SIG-M5 treated with dmso at 0.1 percent for 504 hours (cell line): ENCODE data around the gene KLF11.

Experiments used
- DNase-seq: peaks from one replicate; lab custom pipeline; 2025; ENCODE audit not compliant: unreplicated experiment; lab: John Stamatoyannopoulos, UW

The KLF11 gene

GRCh38 chr2:10043256-10043905 is at the start of gene KLF11:
TSS of gene KLF11 (plus strand) at chr2:10043550. CDS start at chr2:10043717, 167 bp downstream.
- DNase-seq = peak; percentile 58

GRCh38 chr2:9994462-9994861 is 48.9 kb upstream of the KLF11 start:
- DNase-seq = no peak

DNA sequence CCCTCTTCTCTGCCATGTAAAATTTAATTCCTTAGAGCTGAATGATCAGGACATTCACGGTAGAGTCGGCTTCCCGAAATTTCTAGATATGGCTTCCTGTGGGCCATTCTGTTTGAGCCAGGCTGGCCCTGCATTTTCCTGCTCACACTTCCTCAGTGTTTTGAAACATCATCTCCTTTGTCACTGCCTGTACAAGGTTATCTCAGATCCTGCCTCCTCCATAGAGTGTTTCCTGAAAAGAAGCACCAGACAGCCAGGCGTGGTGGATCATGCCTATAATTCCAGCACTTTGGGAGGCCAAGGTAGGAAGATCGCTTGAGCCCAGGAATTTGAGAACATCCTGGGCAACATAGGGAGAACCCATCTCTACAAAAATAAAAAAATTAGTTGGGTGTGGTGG is 48.3 kb upstream of the KLF11 start:
- no peak for DNase-seq

GRCh38 chr2:9996321-9996720 is 47.0 kb upstream of the KLF11 start:
- DNase-seq = no peak

- no peak for DNase-seq
These were observed 45.4 kb upstream of the KLF11 start for GRCh38 chr2:9997936-9998335.

- no peak for DNase-seq
These were observed 44.3 kb upstream of the KLF11 start for GRCh38 chr2:9998916-9999654.

- no peak for DNase-seq
These were observed 43.7 kb upstream of the KLF11 start for GRCh38 chr2:9999693-10000092.

DNA sequence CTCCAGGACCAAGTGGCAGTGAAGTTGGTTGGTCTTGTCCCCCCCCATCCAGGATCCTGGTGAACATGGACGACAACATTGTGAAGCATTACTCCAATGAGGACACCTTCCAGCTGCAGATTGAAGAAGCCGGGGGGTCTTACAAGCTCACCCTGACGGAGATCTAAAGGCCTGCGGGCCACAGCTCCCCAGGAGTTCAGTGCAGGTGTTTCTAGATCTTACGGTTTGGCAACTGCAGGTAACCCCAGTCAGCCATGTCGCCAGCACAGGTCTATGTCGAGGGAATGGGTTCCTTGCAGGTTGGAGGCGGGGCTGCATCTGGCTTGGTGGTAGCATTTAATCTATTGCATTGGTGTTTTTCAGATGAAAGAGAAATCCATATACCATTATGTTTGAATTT is 42.8 kb upstream of the KLF11 start:
- no peak for DNase-seq

- no peak for DNase-seq
These were observed 41.8 kb upstream of the KLF11 start for GRCh38 chr2:10001586-10001985.

- no peak for DNase-seq
These were observed 41.2 kb upstream of the KLF11 start for GRCh38 chr2:10002109-10002508.

- DNase-seq = no peak
These were observed 40.7 kb upstream of the KLF11 start for GRCh38 chr2:10002681-10003080.

DNA sequence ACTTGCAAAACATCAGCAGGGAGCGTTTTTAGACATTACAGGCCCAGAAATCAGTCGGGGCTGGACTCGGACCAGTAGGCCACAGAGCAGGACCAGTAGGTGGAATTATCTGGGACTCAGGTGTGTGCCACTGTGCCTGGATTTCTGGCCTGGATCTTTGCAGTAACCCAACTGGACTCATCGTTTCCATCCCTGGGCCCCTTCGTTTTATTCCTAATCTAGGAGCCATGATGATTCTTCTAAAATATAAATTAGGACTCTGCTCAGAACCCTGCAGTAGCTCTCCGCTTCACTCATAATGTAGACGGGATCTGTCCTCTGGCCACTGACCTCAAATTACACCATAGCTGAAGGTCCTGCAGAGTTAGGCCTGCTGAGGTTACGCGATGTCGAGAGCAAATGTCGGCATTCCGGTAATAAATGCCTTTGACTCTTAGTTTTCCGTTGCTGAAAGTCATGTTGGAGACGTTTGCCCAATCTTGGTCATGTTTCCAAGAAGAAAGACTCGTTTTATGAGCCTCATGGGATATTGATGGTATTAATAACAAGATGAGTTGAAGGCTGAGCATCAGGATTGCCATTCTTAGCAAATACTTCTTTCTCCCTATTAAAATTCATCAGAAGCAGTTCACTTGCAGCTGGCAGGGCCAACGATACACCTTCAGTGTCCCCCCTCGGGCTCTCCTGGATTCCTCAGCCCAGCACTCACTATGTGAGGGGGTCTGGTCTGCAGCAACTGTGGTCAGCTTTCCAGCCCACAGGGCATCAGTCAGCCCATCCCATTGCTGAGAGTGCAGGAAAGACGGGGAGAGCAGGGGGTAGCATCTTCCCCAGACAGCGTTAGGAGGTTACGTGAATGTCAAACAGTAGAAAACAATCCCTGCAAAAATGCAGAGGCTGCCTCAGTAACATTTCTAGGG is 39.9 kb upstream of the KLF11 start:
- DNase-seq = no peak

- DNase-seq = no peak
These were observed 38.9 kb upstream of the KLF11 start for GRCh38 chr2:10004401-10004800.

GRCh38 chr2:10004836-10005235 is 38.5 kb upstream of the KLF11 start:
- no peak for DNase-seq

GRCh38 chr2:10005461-10006235 is 37.7 kb upstream of the KLF11 start:
- DNase-seq = no peak

DNA sequence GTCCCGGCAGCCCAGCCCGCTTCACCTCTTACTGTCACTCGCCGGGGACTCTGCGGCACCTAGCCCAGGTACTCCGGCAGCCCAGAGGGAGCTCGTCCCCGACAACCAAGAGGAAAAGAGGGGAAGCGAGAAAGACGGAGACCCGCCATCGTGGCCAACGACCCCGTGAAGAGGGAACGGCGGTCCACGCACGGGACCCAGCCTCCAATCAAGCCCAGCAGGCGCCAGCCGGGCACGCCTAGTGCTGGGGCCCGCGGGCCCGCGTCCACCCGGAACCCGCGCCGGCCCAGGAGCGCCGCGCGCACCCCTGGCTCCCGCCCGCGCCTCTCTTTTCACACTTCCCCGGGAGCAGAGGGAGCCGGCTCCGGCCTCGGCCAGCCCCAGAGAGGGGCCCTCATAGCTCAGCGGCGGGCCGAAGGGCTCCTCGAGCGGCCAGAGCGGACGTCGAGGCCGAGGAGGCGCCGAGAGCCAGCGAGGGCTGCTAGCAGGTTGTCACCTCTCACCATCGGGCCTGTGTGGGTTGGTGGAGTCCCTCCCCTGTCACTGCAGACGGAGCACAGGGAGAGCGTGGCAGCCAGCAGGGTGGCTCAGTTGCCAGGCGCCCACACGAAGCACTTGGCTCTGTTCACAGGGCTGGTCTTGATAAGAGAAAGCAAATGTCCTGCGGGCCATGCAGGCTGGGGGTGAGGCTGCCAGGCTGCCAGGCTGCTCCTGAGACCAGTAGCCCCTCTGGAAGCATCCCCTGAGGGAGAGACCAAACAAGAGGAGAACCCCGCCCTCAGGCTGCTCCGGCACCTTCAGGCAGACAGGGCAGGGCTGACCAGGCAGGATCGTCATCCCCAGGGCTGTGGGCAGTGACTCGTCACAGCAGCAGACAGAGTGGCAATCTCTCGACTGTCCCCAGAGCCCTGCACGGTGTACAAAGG is 36.9 kb upstream of the KLF11 start:
- no peak for DNase-seq

GRCh38 chr2:10007435-10007834 is 35.9 kb upstream of the KLF11 start:
- DNase-seq = no peak

GRCh38 chr2:10007921-10008808 is 35.2 kb upstream of the KLF11 start:
- no peak for DNase-seq

- no peak for DNase-seq
These were observed 34.6 kb upstream of the KLF11 start for GRCh38 chr2:10008809-10009176.
